SU-DHL-6 (cell line): ENCODE data around the gene RABGEF1.

ENCODE experiments used
- H2AFZ ChIP-seq: fragments of 200-600 bp; sonication (generic); 2 replicates; pipeline ENCODE4 v1.6.1; 2014; ENCODE audit warnings: low read depth, mild to moderate bottlenecking, moderate library complexity, mixed read lengths, antibody characterized with exemption, low read length; ENCODE audit not compliant: severe bottlenecking
- H3F3A ChIP-seq: fragments of 200-600 bp; shearing (Covaris generic); 2 replicates; pipeline ENCODE4 v1.6.0; 2016; ENCODE audit warnings: antibody characterized with exemption, mild to moderate bottlenecking; ENCODE audit not compliant: insufficient read depth
- H3K27ac ChIP-seq: fragments of 200-600 bp; sonication (generic); 2 replicates; pipeline ENCODE4 v1.5.1; 2016; ENCODE audit warnings: low read depth, mild to moderate bottlenecking, low read length, moderate library complexity, mixed read lengths
- H3K27me3 ChIP-seq: fragments of 200-600 bp; sonication (generic), shearing (Covaris generic); 2 replicates; pipeline ENCODE4 v1.6.0; 2014; ENCODE audit warnings: mild to moderate bottlenecking, low read length
- H3K36me3 ChIP-seq: fragments of 200-600 bp; sonication (generic); 2 replicates; pipeline ENCODE4 v1.6.1; 2014; ENCODE audit warnings: mild to moderate bottlenecking, low read length, mixed read lengths
- H3K4me2 ChIP-seq: fragments of 300-600, 200-600 bp; shearing (Covaris generic), sonication (generic); 2 replicates; pipeline ENCODE4 v1.6.0; 2014; ENCODE audit warnings: low read length, low read depth, mild to moderate bottlenecking; ENCODE audit not compliant: poor library complexity, severe bottlenecking
- H3K4me3 ChIP-seq: fragments of 200-600 bp; sonication (generic); 2 replicates; pipeline ENCODE4 v1.5.1; 2014; ENCODE audit warnings: antibody characterized with exemption, low read length, mild to moderate bottlenecking, mixed read lengths; ENCODE audit not compliant: insufficient read depth, poor library complexity, severe bottlenecking
- H3K79me2 ChIP-seq: fragments of 200-600 bp; sonication (generic); 2 replicates; pipeline ENCODE4 v1.6.1; 2014; ENCODE audit warnings: mild to moderate bottlenecking, low read length, moderate library complexity; ENCODE audit not compliant: insufficient read depth
- H3K9ac ChIP-seq: fragments of 200-600 bp; sonication (generic); 2 replicates; pipeline ENCODE4 v1.7.0; 2014; ENCODE audit warnings: mild to moderate bottlenecking, low read length
- H3K9me2 ChIP-seq: fragments of 200-600 bp; sonication (generic); replicated peaks from 2 replicates; pipeline ENCODE4 v1.6.1; 2014; ENCODE audit warnings: low read length; ENCODE audit not compliant: insufficient read depth
- H3K9me3 ChIP-seq: fragments of 200-600 bp; sonication (generic); 2 replicates; pipeline ENCODE4 v1.6.1; 2014; ENCODE audit warnings: low read length, mixed read lengths; ENCODE audit not compliant: insufficient read depth
- H4K20me1 ChIP-seq: fragments of 200-600 bp; sonication (generic); 2 replicates; pipeline ENCODE4 v1.6.1; 2014; ENCODE audit warnings: low read depth, mild to moderate bottlenecking, antibody characterized with exemption, low read length, moderate library complexity, mixed read lengths
- CTCF ChIP-seq: fragments of 200-600 bp; sonication (generic); IDR thresholded peaks from one replicate; pipeline ENCODE4 v1.5.1; 2017; ENCODE audit warnings: antibody characterized with exemption, mild to moderate bottlenecking, low read length, moderate library complexity; ENCODE audit not compliant: insufficient read depth, poor library complexity, severe bottlenecking
- EZH2phosphoT487 ChIP-seq: fragments of 200-600 bp; sonication (generic), shearing (Covaris generic); conservative IDR thresholded peaks from 2 replicates; pipeline ENCODE4 v1.6.1; 2018; ENCODE audit warnings: mild to moderate bottlenecking, antibody characterized with exemption, low read length, moderate library complexity, mixed read lengths

The RABGEF1 gene

GRCh38 chr7:66847879-66848790 is 107.6 kb downstream of the RABGEF1 start:
- Histone ChIP-seq H3K79me2 (peaks cover 7% of the 10 kb centered on the region), H2AFZ (no peak overlapping the region), H3K9me3 (no peaks in the 10 kb centered on the region), H3K4me3 (no peak overlapping the region), H3K27me3 (no peaks in the 10 kb centered on the region), H3F3A (peaks cover 6% of the 10 kb centered on the region; the same call in 1 of the 2 replicates), H3K9me2 (no peaks in the 10 kb centered on the region), H3K27ac (no peak overlapping the region), H3K9ac (no peak overlapping the region), H3K4me2 (no peak overlapping the region), H4K20me1 (no peaks in the 10 kb centered on the region), H3K36me3 (no peaks in the 10 kb centered on the region)
- TF ChIP-seq CTCF = no peak
- no peak for TF ChIP-seq EZH2phosphoT487

- 0 out of 2 replicates have a peak, but pooled peaks cover 5% of the 10 kb centered on the region for H3F3A ChIP-seq
- H3K9ac ChIP-seq = no peak overlapping the region
- no peaks in the 10 kb centered on the region for H3K79me2 ChIP-seq
- no peaks in the 10 kb centered on the region for H3K9me2 ChIP-seq
- H3K27me3 ChIP-seq = no peaks in the 10 kb centered on the region
- H2AFZ ChIP-seq = no peak overlapping the region
- no peaks in the 10 kb centered on the region for H4K20me1 ChIP-seq
- H3K9me3 ChIP-seq = no peaks in the 10 kb centered on the region
- H3K36me3 ChIP-seq = 0 out of 2 replicates have a peak, but pooled peaks cover 5% of the 10 kb centered on the region
- no peak overlapping the region for H3K4me2 ChIP-seq
- TF ChIP-seq EZH2phosphoT487 = no peak
- TF ChIP-seq CTCF = no peak
- no peak overlapping the region for H3K27ac ChIP-seq
- H3K4me3 ChIP-seq = no peak overlapping the region
Measured at GRCh38 chr7:66859339-66859738, 118.8 kb downstream of the RABGEF1 start.

- H3K4me2 ChIP-seq = no peak overlapping the region
- no peaks in the 10 kb centered on the region for H3K9me3 ChIP-seq
- no peak overlapping the region for H3K4me3 ChIP-seq
- H3K9ac ChIP-seq = no peak overlapping the region
- H4K20me1 ChIP-seq = no peaks in the 10 kb centered on the region
- H2AFZ ChIP-seq = no peak overlapping the region
- no peaks in the 10 kb centered on the region for H3K9me2 ChIP-seq
- H3F3A ChIP-seq = 0 out of 2 replicates have a peak, but pooled peaks cover 5% of the 10 kb centered on the region
- TF ChIP-seq CTCF = no peak
- no peak for TF ChIP-seq EZH2phosphoT487
- H3K36me3 ChIP-seq = 0 out of 2 replicates have a peak, but pooled peaks cover 5% of the 10 kb centered on the region
- H3K79me2 ChIP-seq = no peaks in the 10 kb centered on the region
- H3K27me3 ChIP-seq = no peaks in the 10 kb centered on the region
- H3K27ac ChIP-seq = no peak overlapping the region
Measured at GRCh38 chr7:66859794-66860645, 119.5 kb downstream of the RABGEF1 start.
